ENCODE results near the gene SELENOT.

DNA sequence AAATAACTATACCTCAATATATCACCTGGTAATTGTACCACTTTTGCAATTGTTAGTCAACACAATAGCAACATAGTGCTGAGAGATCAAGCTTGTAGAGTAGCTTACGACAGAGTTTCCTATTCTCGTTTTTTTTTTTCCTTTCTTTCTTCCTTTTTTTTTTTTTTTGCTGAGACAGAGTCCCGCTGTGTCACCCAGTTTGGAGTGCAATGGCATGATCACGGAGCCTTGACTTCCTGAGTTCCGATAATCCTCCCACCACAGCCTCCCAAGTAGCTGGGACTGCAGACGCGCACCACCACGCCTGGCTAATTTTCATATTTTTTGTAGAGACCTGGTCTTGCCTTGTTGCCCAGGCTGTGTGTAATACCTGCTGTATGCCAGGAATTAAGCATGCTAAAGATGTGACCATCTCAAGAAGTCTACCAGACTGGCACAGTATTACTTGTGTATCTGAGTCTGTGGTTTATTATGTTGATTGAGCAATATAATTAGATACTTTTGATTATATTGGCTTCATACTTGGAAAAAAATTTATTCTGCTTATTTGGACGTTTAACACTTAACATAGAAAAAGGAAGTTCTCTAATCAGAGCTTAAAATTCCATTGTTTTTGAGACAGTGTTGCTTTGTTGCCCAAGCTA, 3.0 kb downstream of the SELENOT start:
- TF ChIP-seq, protein P1, sequence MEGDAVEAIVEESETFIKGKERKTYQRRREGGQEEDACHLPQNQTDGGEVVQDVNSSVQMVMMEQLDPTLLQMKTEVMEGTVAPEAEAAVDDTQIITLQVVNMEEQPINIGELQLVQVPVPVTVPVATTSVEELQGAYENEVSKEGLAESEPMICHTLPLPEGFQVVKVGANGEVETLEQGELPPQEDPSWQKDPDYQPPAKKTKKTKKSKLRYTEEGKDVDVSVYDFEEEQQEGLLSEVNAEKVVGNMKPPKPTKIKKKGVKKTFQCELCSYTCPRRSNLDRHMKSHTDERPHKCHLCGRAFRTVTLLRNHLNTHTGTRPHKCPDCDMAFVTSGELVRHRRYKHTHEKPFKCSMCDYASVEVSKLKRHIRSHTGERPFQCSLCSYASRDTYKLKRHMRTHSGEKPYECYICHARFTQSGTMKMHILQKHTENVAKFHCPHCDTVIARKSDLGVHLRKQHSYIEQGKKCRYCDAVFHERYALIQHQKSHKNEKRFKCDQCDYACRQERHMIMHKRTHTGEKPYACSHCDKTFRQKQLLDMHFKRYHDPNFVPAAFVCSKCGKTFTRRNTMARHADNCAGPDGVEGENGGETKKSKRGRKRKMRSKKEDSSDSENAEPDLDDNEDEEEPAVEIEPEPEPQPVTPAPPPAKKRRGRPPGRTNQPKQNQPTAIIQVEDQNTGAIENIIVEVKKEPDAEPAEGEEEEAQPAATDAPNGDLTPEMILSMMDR (conservative IDR thresholded peaks at IDR 0.05; ENCODE audit: low read length), result no peak
- TF ChIP-seq EZH2phosphoT487 (IDR thresholded peaks at IDR 0.05; ENCODE audit: borderline replicate concordance), result no peak
